Measurements from ENCODE around the gene SLC1A2. TPM values are rescaled to one million over a fixed set of nuclear protein-coding genes. Genes with fewer than 3 reads are reported as not detected.

The SLC1A2 gene
- not detected for total RNA-seq

GRCh38 chr11:35419184-35419829, at the start of gene SLC1A2:
SLC1A2 (minus strand) TSS chr11:35419558; CDS start chr11:35418966, 592 bp downstream.
- Mint-ChIP-seq H3K27me3 (peaks cover 68% of the 10 kb centered on the region), H3K27ac (no peak within 1 kb of the TSS), H3K36me3 (ENCODE audit: low read depth) (no peaks in the 10 kb centered on the region), H3K4me3 (peak within 1 kb of the TSS; percentile 49), H3K4me1 (ENCODE audit: low read depth) (peaks cover 8% of the 10 kb centered on the region), H3K9me3 (no peaks in the 10 kb centered on the region)
- ATAC-seq (peak; percentile 39), DNase-seq (peak; percentile 26)
- intact Hi-C loops (cut with micrococcal nuclease) = no loop called here
- ChIA-PET CTCF (interaction anchor here (0.8 kb wide), 1 partner anchor 66 kb away, joined by 4 read pairs; no protein-coding TSS in a partner anchor), POLR2A (interaction anchor here (0.9 kb wide), 1 partner anchor 497 kb away, joined by 3 read pairs; no protein-coding TSS in a partner anchor)
- TF ChIP-seq CTCF (IDR thresholded peaks at IDR 0.05) = no peak

- ATAC-seq = no peak
- Mint-ChIP-seq H3K27me3 (peaks cover 19% of the 10 kb centered on the region), H3K36me3 (ENCODE audit: low read depth) (no peaks in the 10 kb centered on the region), H3K9me3 (no peaks in the 10 kb centered on the region), H3K27ac (no peak overlapping the region), H3K4me3 (no peak overlapping the region), H3K4me1 (ENCODE audit: low read depth) (no peaks in the 10 kb centered on the region)
- no peak for DNase-seq
- POLR2A ChIA-PET = interaction anchor here (0.6 kb wide), 1 partner anchor 35 kb away, joined by 3 read pairs; no protein-coding TSS in a partner anchor
- intact Hi-C loops (cut with micrococcal nuclease) = no loop called here
- CTCF ChIA-PET = interaction anchor here (0.7 kb wide), 1 partner anchor 19 kb away, joined by 3 read pairs; no protein-coding TSS in a partner anchor
- no peak for TF ChIP-seq CTCF (IDR thresholded peaks at IDR 0.05)
Observed at GRCh38 chr11:35466058-35466457, 46.7 kb upstream of the SLC1A2 start.

GRCh38 chr11:35464308-35464707, 45.0 kb upstream of the SLC1A2 start:
- intact Hi-C loops (cut with micrococcal nuclease) = no loop called here
- no peak for TF ChIP-seq CTCF (IDR thresholded peaks at IDR 0.05)
- no peaks in the 10 kb centered on the region for H3K9me3 Mint-ChIP-seq
- no peaks in the 10 kb centered on the region for H3K36me3 Mint-ChIP-seq (ENCODE audit: low read depth)
- peaks cover 15% of the 10 kb centered on the region for H3K27me3 Mint-ChIP-seq
- DNase-seq (no peak), ATAC-seq (no peak)
- no peak overlapping the region for H3K27ac Mint-ChIP-seq
- ChIA-PET POLR2A (no interaction called here), CTCF (no interaction called here)
- H3K4me3 Mint-ChIP-seq = no peak overlapping the region
- no peaks in the 10 kb centered on the region for H3K4me1 Mint-ChIP-seq (ENCODE audit: low read depth)

GRCh38 chr11:35463331-35463751, 44.0 kb upstream of the SLC1A2 start:
- no peaks in the 10 kb centered on the region for H3K4me1 Mint-ChIP-seq (ENCODE audit: low read depth)
- DNase-seq = no peak
- H3K36me3 Mint-ChIP-seq (ENCODE audit: low read depth) = no peaks in the 10 kb centered on the region
- H3K27ac Mint-ChIP-seq = no peak overlapping the region
- intact Hi-C loops (cut with micrococcal nuclease) = no loop called here
- H3K4me3 Mint-ChIP-seq = no peak overlapping the region
- TF ChIP-seq CTCF (IDR thresholded peaks at IDR 0.05) = no peak
- no peaks in the 10 kb centered on the region for H3K9me3 Mint-ChIP-seq
- ATAC-seq = no peak
- ChIA-PET POLR2A (no interaction called here), CTCF (no interaction called here)
- peaks cover 12% of the 10 kb centered on the region for H3K27me3 Mint-ChIP-seq

GRCh38 chr11:35461917-35462538, 42.7 kb upstream of the SLC1A2 start:
- ATAC-seq = no peak
- no peak overlapping the region for H3K4me3 Mint-ChIP-seq
- H3K4me1 Mint-ChIP-seq (ENCODE audit: low read depth) = no peaks in the 10 kb centered on the region
- DNase-seq = no peak
- intact Hi-C loops (cut with micrococcal nuclease) = no loop called here
- H3K9me3 Mint-ChIP-seq = no peaks in the 10 kb centered on the region
- peaks cover 12% of the 10 kb centered on the region for H3K27me3 Mint-ChIP-seq
- ChIA-PET POLR2A (no interaction called here), CTCF (no interaction called here)
- no peak overlapping the region for H3K27ac Mint-ChIP-seq
- H3K36me3 Mint-ChIP-seq (ENCODE audit: low read depth) = no peaks in the 10 kb centered on the region
- TF ChIP-seq CTCF (IDR thresholded peaks at IDR 0.05) = no peak
